Mesothelial cell of epicardium (in vitro differentiated cells): ENCODE results near the gene CYP2S1. TPM values are rescaled to one million over a fixed set of nuclear protein-coding genes. Genes with fewer than 3 reads are reported as not detected.
A peak's percentile ranks its signal among the peaks of the same experiment; 100 is the strongest.
"Not testable (repeated sequence)": the region's sequence is repeated elsewhere in the genome, so short reads cannot be mapped to it uniquely, and the experiment has no call there.

Experiments used
- DNase-seq, 2 experiments: peaks; one replicate each; pipeline ENCODE4 v3.0.0; 2021; ENCODE audit warnings: low spot score in 2 of 2; ENCODE audit not compliant: unreplicated experiment in 2 of 2
- H3K27ac Mint-ChIP-seq: 2 replicates; pipeline ENCODE4 v1.8.0; 2021; ENCODE audit warnings: mixed read lengths
- H3K27me3 Mint-ChIP-seq: 2 replicates; pipeline ENCODE4 v1.8.0; 2021; ENCODE audit warnings: low read depth, mixed read lengths
- H3K36me3 Mint-ChIP-seq: 2 replicates; pipeline ENCODE4 v1.8.0; 2021; ENCODE audit warnings: mixed read lengths
- H3K4me1 Mint-ChIP-seq: 2 replicates; pipeline ENCODE4 v1.8.0; 2021; ENCODE audit warnings: mixed read lengths
- H3K4me3 Mint-ChIP-seq: 2 replicates; pipeline ENCODE4 v1.8.0; 2021; ENCODE audit warnings: mild to moderate bottlenecking, moderate library complexity, mixed read lengths
- H3K9me3 Mint-ChIP-seq: 2 replicates; pipeline ENCODE4 v1.8.0; 2021; ENCODE audit warnings: mixed read lengths
- total RNA-seq: library from RNA; stranded (reverse); gene quantifications from 3 replicates; pipeline ENCODE4 v1.2.1, GENCODE V29; 2021
- TF ChIP-seq, protein P1 (sequence below): fragments of 200-600 bp; sonication (generic); IDR thresholded peaks from one replicate; pipeline ENCODE4 v1.5.0; 2021; ENCODE audit warnings: antibody characterized with exemption; ENCODE audit not compliant: unreplicated experiment

The CYP2S1 gene
- total RNA-seq, 1 donor from 2014 or later: 15.5 TPM

DNA sequence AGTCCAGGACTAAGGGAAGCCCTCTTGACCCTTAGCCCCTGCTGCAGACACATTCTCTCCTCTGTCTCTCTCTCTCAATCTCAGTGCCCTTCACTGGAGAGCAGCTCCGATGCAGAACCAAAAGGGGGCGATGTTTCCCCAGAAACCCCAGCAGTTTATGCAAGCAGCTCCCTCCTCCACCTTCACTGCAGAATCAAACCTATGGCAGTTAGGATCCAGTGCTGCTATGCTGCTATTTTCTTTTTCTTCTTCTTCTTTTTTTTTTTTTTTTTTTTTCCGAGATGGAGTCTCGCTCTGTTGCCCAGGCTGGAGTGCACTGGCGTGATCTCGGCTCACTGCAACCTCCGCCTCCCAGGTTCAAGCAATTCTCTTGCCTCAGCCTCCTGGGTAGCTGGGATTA is 11.3 kb downstream of the CYP2S1 start:
- TF ChIP-seq, protein P1, sequence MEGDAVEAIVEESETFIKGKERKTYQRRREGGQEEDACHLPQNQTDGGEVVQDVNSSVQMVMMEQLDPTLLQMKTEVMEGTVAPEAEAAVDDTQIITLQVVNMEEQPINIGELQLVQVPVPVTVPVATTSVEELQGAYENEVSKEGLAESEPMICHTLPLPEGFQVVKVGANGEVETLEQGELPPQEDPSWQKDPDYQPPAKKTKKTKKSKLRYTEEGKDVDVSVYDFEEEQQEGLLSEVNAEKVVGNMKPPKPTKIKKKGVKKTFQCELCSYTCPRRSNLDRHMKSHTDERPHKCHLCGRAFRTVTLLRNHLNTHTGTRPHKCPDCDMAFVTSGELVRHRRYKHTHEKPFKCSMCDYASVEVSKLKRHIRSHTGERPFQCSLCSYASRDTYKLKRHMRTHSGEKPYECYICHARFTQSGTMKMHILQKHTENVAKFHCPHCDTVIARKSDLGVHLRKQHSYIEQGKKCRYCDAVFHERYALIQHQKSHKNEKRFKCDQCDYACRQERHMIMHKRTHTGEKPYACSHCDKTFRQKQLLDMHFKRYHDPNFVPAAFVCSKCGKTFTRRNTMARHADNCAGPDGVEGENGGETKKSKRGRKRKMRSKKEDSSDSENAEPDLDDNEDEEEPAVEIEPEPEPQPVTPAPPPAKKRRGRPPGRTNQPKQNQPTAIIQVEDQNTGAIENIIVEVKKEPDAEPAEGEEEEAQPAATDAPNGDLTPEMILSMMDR: peak; percentile 74
- H3K36me3 Mint-ChIP-seq: peaks cover 12% of the 10 kb centered on the region
- not testable (repeated sequence) for H3K27me3 Mint-ChIP-seq, H3K9me3 Mint-ChIP-seq, H3K4me3 Mint-ChIP-seq, H3K4me1 Mint-ChIP-seq
- H3K27ac Mint-ChIP-seq: peak overlapping the region; percentile 84
- DNase-seq: peak; percentile 53 to 81

DNA sequence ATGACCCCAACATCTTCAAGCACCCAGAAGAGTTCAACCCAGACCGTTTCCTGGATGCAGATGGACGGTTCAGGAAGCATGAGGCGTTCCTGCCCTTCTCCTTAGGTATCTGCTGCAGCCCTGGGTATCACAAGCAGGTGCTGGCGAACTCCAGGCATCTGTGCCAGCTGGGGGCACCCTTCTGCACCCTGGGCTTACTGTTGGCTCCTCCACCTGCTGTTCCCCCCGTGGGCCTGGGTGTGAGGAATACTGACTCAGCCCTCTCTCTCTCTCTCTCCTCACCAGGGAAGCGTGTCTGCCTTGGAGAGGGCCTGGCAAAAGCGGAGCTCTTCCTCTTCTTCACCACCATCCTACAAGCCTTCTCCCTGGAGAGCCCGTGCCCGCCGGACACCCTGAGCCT is 13.0 kb downstream of the CYP2S1 start:
- no peaks in the 10 kb centered on the region for H3K27me3 Mint-ChIP-seq
- H3K4me1 Mint-ChIP-seq: peaks cover 2% of the 10 kb centered on the region
- no peak overlapping the region for H3K4me3 Mint-ChIP-seq
- no peaks in the 10 kb centered on the region for H3K9me3 Mint-ChIP-seq
- peaks cover 10% of the 10 kb centered on the region for H3K36me3 Mint-ChIP-seq
- TF ChIP-seq, protein P1: no peak
- no peak for DNase-seq
- H3K27ac Mint-ChIP-seq: peak overlapping the region; percentile 28

DNA sequence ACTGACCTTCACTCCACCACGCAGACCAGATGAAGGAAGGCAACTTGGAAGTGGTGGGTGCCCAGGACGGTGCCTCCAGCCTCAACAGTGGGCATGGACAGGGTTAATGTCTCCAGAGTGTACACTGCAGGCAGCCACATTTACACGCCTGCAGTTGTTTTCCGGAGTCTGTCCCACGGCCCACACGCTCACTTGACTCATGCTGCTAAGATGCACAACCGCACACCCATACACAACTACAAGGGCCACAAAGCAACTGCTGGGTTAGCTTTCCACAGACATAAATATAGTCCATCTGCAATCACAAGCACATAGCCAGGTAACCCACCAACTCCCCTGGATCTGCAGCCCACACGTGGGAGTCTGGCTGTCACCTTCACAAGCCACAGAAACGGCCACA is 13.4 kb downstream of the CYP2S1 start:
- Mint-ChIP-seq H3K27me3 (no peaks in the 10 kb centered on the region), H3K27ac (peak overlapping the region; percentile 28), H3K9me3 (no peaks in the 10 kb centered on the region), H3K4me1 (peaks cover 2% of the 10 kb centered on the region), H3K4me3 (no peak overlapping the region), H3K36me3 (peaks cover 9% of the 10 kb centered on the region)
- TF ChIP-seq, protein P1: no peak
- DNase-seq: no peak

DNA sequence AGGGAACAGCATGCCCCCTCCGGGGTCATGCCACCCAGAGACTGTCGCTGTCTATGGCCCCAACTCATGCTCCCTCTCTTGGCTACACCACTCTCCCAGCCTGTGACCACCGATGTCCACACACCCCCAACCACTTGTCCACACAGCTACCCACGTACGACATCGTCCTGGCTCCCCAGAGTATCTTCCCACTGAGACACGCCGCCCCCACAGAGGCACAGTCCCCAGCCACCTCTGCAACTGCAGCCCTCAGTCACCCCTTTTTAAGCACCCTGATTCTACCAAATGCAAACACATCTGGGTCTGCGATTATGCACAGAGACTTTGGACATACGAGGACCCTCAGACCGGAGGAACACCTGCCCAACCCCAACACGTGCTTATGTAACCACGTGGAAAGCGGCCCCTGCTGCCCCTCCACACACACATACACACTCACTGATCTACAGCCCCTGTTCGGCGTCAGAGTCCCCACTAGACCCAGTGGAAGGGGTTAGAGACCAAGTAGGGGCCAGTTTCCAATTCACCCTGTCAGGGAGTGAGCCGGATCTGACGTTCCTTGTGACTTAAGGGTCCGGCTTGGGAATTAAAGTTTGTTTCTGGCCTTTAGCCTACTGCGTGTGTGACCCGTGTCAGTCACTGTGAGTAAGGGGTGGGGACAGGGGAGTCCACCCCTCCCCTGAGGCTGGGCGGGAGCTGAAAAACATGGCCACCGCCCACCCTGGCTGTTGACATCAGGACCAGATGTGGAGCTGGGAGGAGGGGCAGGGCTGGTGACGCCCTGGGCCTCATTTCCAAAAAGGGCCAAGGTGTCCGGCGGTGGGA is 14.1 kb downstream of the CYP2S1 start:
- TF ChIP-seq, protein P1: no peak
- peaks cover 6% of the 10 kb centered on the region for H3K36me3 Mint-ChIP-seq
- no peaks in the 10 kb centered on the region for H3K9me3 Mint-ChIP-seq
- H3K4me3 Mint-ChIP-seq: no peak overlapping the region
- no peak overlapping the region for H3K27ac Mint-ChIP-seq
- no peak for DNase-seq
- no peaks in the 10 kb centered on the region for H3K27me3 Mint-ChIP-seq
- H3K4me1 Mint-ChIP-seq: peaks cover 2% of the 10 kb centered on the region

DNA sequence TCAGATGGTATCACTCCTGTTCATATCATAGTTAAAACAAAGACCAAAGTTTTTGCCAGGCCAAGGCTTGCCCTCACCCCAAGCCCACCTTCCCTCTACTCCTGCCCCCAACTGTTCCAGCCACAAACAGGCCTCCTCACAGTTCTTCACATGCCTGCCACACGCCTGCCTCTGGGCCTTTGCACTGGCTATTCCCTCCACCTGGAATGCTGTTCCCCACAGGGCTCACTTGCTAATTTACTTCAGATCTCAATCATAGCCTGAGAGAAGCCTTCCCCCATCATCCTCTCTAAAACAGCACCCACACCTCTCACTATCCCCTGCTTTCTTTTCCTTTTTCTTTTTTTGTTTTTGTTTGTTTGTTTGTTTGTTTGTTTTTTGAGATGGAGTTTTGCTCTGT is 21.1 kb downstream of the CYP2S1 start:
- Mint-ChIP-seq H3K27ac (no peak overlapping the region), H3K9me3 (no peaks in the 10 kb centered on the region), H3K4me3 (no peak overlapping the region), H3K36me3 (no peaks in the 10 kb centered on the region), H3K27me3 (no peaks in the 10 kb centered on the region), H3K4me1 (peaks cover 19% of the 10 kb centered on the region)
- TF ChIP-seq, protein P1: no peak
- no peak for DNase-seq
